ENCODE results near the gene CAMTA2. TPM values are rescaled to one million over a fixed set of nuclear protein-coding genes. Genes with fewer than 3 reads are reported as not detected.

The CAMTA2 gene
- total RNA-seq, 2 experiments from 2014 or later, result 91.5 to 99.0 TPM

GRCh38 chr17:4982305-4982704 is 5.2 kb downstream of the CAMTA2 start:
- intact Hi-C loops (cut with micrococcal nuclease), result loop anchor here (5.0 kb wide), 1 partner anchor 80 kb away; no protein-coding TSS in a partner anchor
- ChIA-PET CTCF (interaction anchor here (1.0 kb wide), 1 partner anchor 15 kb away, joined by 3 read pairs; the partner anchor contains the start of genes INCA1 and KIF1C), POLR2A (interaction anchor here (0.6 to 1.2 kb wide), 3 partner anchors 12 to 18 kb away, joined by 3 to 6 read pairs (median 3); no protein-coding TSS in a partner anchor)
- H3K36me3 Mint-ChIP-seq (ENCODE audit: low read depth), result peaks cover 24% of the 10 kb centered on the region
- H3K9me3 Mint-ChIP-seq, result no peaks in the 10 kb centered on the region
- DNase-seq (no peak), ATAC-seq (no peak)
- H3K4me3 Mint-ChIP-seq, result no peak overlapping the region
- H3K4me1 Mint-ChIP-seq (ENCODE audit: low read depth), result peaks cover 27% of the 10 kb centered on the region
- H3K27me3 Mint-ChIP-seq, result no peaks in the 10 kb centered on the region
- no peak for TF ChIP-seq CTCF (IDR thresholded peaks at IDR 0.05)
- H3K27ac Mint-ChIP-seq, result no peak overlapping the region

GRCh38 chr17:4980644-4981216 is 6.7 kb downstream of the CAMTA2 start:
- Mint-ChIP-seq H3K4me3 (no peak overlapping the region), H3K36me3 (ENCODE audit: low read depth) (peaks cover 27% of the 10 kb centered on the region), H3K27ac (peak overlapping the region; percentile 64), H3K4me1 (ENCODE audit: low read depth) (peaks cover 17% of the 10 kb centered on the region), H3K9me3 (no peaks in the 10 kb centered on the region), H3K27me3 (no peaks in the 10 kb centered on the region)
- POLR2A ChIA-PET, result interaction anchor here (0.6 to 3.6 kb wide), 8 partner anchors 9 to 414 kb away, joined by 3 to 36 read pairs (median 4); partner anchors contain the start of gene SPAG7
- DNase-seq (peak; percentile 62), ATAC-seq (peak; percentile 95)
- peak; percentile 89 for TF ChIP-seq CTCF (IDR thresholded peaks at IDR 0.05)
- CTCF ChIA-PET, result interaction anchor here (0.7 to 3.7 kb wide), 18 partner anchors 8 to 278 kb away, joined by 3 to 33 read pairs (median 4); partner anchors contain the start of genes CHRNE and SPAG7
- intact Hi-C loops (cut with micrococcal nuclease), result loop anchor here (5.0 kb wide), 1 partner anchor 82 kb away; no protein-coding TSS in a partner anchor

GRCh38 chr17:4978726-4979125 is 8.7 kb downstream of the CAMTA2 start:
- DNase-seq (no peak), ATAC-seq (no peak)
- peaks cover 37% of the 10 kb centered on the region for H3K36me3 Mint-ChIP-seq (ENCODE audit: low read depth)
- TF ChIP-seq CTCF (IDR thresholded peaks at IDR 0.05), result no peak
- CTCF ChIA-PET, result interaction anchor here (1.1 to 3.7 kb wide), 3 partner anchors 39 to 84 kb away, joined by 3 to 33 read pairs (median 18); no protein-coding TSS in a partner anchor
- peaks cover 15% of the 10 kb centered on the region for H3K4me1 Mint-ChIP-seq (ENCODE audit: low read depth)
- intact Hi-C loops (cut with micrococcal nuclease), result no loop called here
- H3K27me3 Mint-ChIP-seq, result no peaks in the 10 kb centered on the region
- no peak overlapping the region for H3K27ac Mint-ChIP-seq
- POLR2A ChIA-PET, result interaction anchor here (1.1 to 3.6 kb wide), 3 partner anchors 9 to 19 kb away, joined by 4 to 36 read pairs (median 4); partner anchors contain the start of genes INCA1 and KIF1C
- H3K9me3 Mint-ChIP-seq, result no peaks in the 10 kb centered on the region
- no peak overlapping the region for H3K4me3 Mint-ChIP-seq

DNA sequence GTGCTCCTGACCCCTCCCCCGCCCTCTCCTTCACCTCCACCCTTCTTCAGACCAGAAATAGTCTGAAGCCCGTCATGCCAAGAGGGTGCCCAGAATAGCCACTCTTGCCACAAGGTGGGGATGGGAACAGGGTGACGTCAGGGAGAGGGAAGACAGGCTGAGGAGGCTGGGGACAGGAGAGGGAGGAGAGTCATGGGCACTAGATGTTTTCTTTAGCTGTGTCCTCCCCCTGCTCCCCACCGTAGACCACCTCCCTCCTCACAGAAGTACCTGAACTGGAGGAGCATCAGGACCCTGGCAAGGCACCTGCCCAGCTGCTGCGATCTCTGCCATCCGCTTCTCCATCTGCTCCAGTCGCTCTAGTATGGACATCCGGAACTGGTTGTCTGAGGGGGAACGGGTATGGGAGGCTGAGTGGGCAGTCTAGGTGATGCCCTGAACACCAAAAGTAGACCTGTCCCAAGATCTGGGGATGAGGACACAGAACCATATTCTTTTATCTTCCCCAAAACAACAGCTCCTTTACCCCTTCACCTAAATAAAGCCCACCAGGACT is 13.3 kb downstream of the CAMTA2 start:
- DNase-seq (no peak), ATAC-seq (no peak)
- Mint-ChIP-seq H3K9me3 (no peaks in the 10 kb centered on the region), H3K27me3 (no peaks in the 10 kb centered on the region), H3K36me3 (ENCODE audit: low read depth) (peaks cover 47% of the 10 kb centered on the region), H3K4me1 (ENCODE audit: low read depth) (peaks cover 20% of the 10 kb centered on the region), H3K4me3 (no peak overlapping the region), H3K27ac (peak overlapping the region; percentile 48)
- ChIA-PET POLR2A (interaction anchor here (0.8 to 15.1 kb wide), 4 partner anchors 8 to 26 kb away, joined by 4 to 627 read pairs (median 8); partner anchors contain the start of genes CAMTA2, ENO3, PFN1 and RNF167), CTCF (interaction anchor here (1.3 kb wide), 2 partner anchors 34 to 88 kb away, joined by 3 to 4 read pairs; no protein-coding TSS in a partner anchor)
- no peak for TF ChIP-seq CTCF (IDR thresholded peaks at IDR 0.05)
- intact Hi-C loops (cut with micrococcal nuclease), result no loop called here
